HEK293 (cell line): Measurements from ENCODE around the gene MTFP1.

Source experiments
- CTCF ChIA-PET: fragments of 350-600 bp; formaldehyde crosslinking; extraction: SDS; loops from one replicate; lab custom pipeline; 2021; ENCODE audit warnings: antibody characterized with exemption; lab: Yijun Ruan, JAX
- POLR2A ChIA-PET: fragments of 300-600 bp; formaldehyde crosslinking; extraction: SDS; loops from one replicate; lab custom pipeline; 2020; ENCODE audit warnings: antibody characterized with exemption, inconsistent platforms; lab: Yijun Ruan, JAX
- H3K27ac ChIP-seq: fragments of 200-500 bp; sonication (Bioruptor generic); 2 replicates; pipeline ENCODE4 v1.5.1; 2014; ENCODE audit warnings: low read depth, low read length, control low read depth, inconsistent platforms; ENCODE audit errors: extremely low read depth
- H3K36me3 ChIP-seq, 2 experiments: fragments of 200-500 bp in 1 of 2; sonication (Bioruptor generic) in 1 of 2; 1 replicate in 1 of 2; 2 replicates in 1 of 2; pipeline ENCODE4 v1.5.1; 2014 to 2017; ENCODE audit warnings: inconsistent platforms in 2 of 2, low read length in 2 of 2; ENCODE audit not compliant: control insufficient read depth in 2 of 2, insufficient read depth in 1 of 2
- H3K4me1 ChIP-seq: fragments of 200-500 bp; sonication (Bioruptor generic); 2 replicates; pipeline ENCODE4 v1.5.1; 2014; ENCODE audit warnings: mild to moderate bottlenecking, low read length, inconsistent platforms; ENCODE audit not compliant: control insufficient read depth, insufficient read depth
- H3K4me3 ChIP-seq: 2 replicates; pipeline ENCODE4 v1.5.1; 2011; ENCODE audit warnings: low read depth, mild to moderate bottlenecking, control low read depth, low read length, moderate library complexity
- H3K9me3 ChIP-seq: fragments of 200-500 bp; sonication (Bioruptor generic); 2 replicates; pipeline ENCODE4 v1.5.1; 2014; ENCODE audit warnings: low read depth, low read length, inconsistent platforms; ENCODE audit not compliant: control insufficient read depth, insufficient read depth
- BCL11A ChIP-seq: fragments of 450-650 bp; formaldehyde crosslinking; IDR thresholded peaks from 2 replicates; pipeline ENCODE4 v1.5.1; 2016; ENCODE audit warnings: low read depth, missing biosample characterization, missing genetic modification characterization
- CTCF ChIP-seq: fragments of 450-650 bp; formaldehyde crosslinking; IDR thresholded peaks from 2 replicates; pipeline ENCODE4 v1.5.1; 2016; ENCODE audit warnings: missing biosample characterization, missing genetic modification characterization
- KLF10 ChIP-seq: fragments of 450-650 bp; IDR thresholded peaks from 2 replicates; pipeline ENCODE4 v1.5.1; 2018; ENCODE audit warnings: missing biosample characterization, mild to moderate bottlenecking, missing genetic modification characterization
- OVOL3 ChIP-seq: fragments of 450-650 bp; formaldehyde crosslinking; IDR thresholded peaks from 2 replicates; pipeline ENCODE4 v1.5.1; 2016; ENCODE audit warnings: missing biosample characterization, missing genetic modification characterization
- PRDM10 ChIP-seq: fragments of 450-650 bp; formaldehyde crosslinking; IDR thresholded peaks from 2 replicates; pipeline ENCODE4 v1.5.1; 2016; ENCODE audit warnings: missing biosample characterization, missing genetic modification characterization
- SCRT2 ChIP-seq: fragments of 450-650 bp; formaldehyde crosslinking; IDR thresholded peaks from 2 replicates; pipeline ENCODE4 v1.5.1; 2016; ENCODE audit warnings: missing biosample characterization, missing genetic modification characterization
- TRIM28 ChIP-seq: IDR thresholded peaks from 2 replicates; pipeline ENCODE4 v1.6.1; 2011; ENCODE audit warnings: low read length, control low read depth, borderline replicate concordance
- ZBTB21 ChIP-seq: fragments of 450-650 bp; formaldehyde crosslinking; IDR thresholded peaks from 2 replicates; pipeline ENCODE4 v1.5.1; 2017; ENCODE audit warnings: missing biosample characterization, missing genetic modification characterization
- ZBTB48 ChIP-seq: fragments of 450-650 bp; formaldehyde crosslinking; IDR thresholded peaks from 2 replicates; pipeline ENCODE4 v1.5.1; 2016; ENCODE audit warnings: missing biosample characterization, missing genetic modification characterization
- ZEB2 ChIP-seq: fragments of 450-650 bp; formaldehyde crosslinking; IDR thresholded peaks from 2 replicates; pipeline ENCODE4 v1.5.1; 2016; ENCODE audit warnings: missing biosample characterization, missing genetic modification characterization
- ZFHX2 ChIP-seq: fragments of 450-650 bp; formaldehyde crosslinking; conservative IDR thresholded peaks from 2 replicates; pipeline ENCODE4 v1.5.1; 2016; ENCODE audit warnings: missing biosample characterization, missing genetic modification characterization
- ZIC2 ChIP-seq: fragments of 450-650 bp; formaldehyde crosslinking; IDR thresholded peaks from 2 replicates; pipeline ENCODE4 v1.5.1; 2016; ENCODE audit warnings: missing biosample characterization, missing genetic modification characterization
- ZNF132 ChIP-seq: fragments of 450-650 bp; formaldehyde crosslinking; IDR thresholded peaks from 2 replicates; pipeline ENCODE4 v1.5.1; 2017; ENCODE audit warnings: missing biosample characterization, missing genetic modification characterization, borderline replicate concordance
- ZNF16 ChIP-seq: fragments of 450-650 bp; formaldehyde crosslinking; IDR thresholded peaks from 2 replicates; pipeline ENCODE4 v1.5.1; 2016; ENCODE audit warnings: low read depth, missing biosample characterization, missing genetic modification characterization
- ZNF202 ChIP-seq: fragments of 450-650 bp; formaldehyde crosslinking; IDR thresholded peaks from 2 replicates; pipeline ENCODE4 v1.5.1; 2016; ENCODE audit warnings: missing biosample characterization, missing genetic modification characterization, borderline replicate concordance
- ZNF24 ChIP-seq: fragments of 450-650 bp; formaldehyde crosslinking; IDR thresholded peaks from 2 replicates; pipeline ENCODE4 v1.5.1; 2016; ENCODE audit warnings: missing biosample characterization, missing genetic modification characterization
- ZNF548 ChIP-seq: fragments of 450-650 bp; formaldehyde crosslinking; IDR thresholded peaks from 2 replicates; pipeline ENCODE4 v1.5.1; 2016; ENCODE audit warnings: missing biosample characterization, missing genetic modification characterization
- ZNF654 ChIP-seq: fragments of 450-650 bp; formaldehyde crosslinking; IDR thresholded peaks from 2 replicates; pipeline ENCODE4 v1.5.1; 2016; ENCODE audit warnings: low read depth, missing biosample characterization, missing genetic modification characterization
- ZNF660 ChIP-seq: fragments of 450-650 bp; IDR thresholded peaks from 2 replicates; pipeline ENCODE4 v1.5.1; 2018; ENCODE audit warnings: missing biosample characterization, mild to moderate bottlenecking, missing genetic modification characterization
- ZNF76 ChIP-seq: fragments of 450-650 bp; formaldehyde crosslinking; IDR thresholded peaks from 2 replicates; pipeline ENCODE4; 2016; ENCODE audit warnings: low read depth, missing biosample characterization, missing genetic modification characterization, borderline replicate concordance
- ZNF777 ChIP-seq: fragments of 450-650 bp; formaldehyde crosslinking; IDR thresholded peaks from 2 replicates; pipeline ENCODE4 v1.5.1; 2017; ENCODE audit warnings: missing biosample characterization, missing genetic modification characterization, borderline replicate concordance
- ZNF791 ChIP-seq: fragments of 450-650 bp; formaldehyde crosslinking; IDR thresholded peaks from 2 replicates; pipeline ENCODE4 v1.5.1; 2016; ENCODE audit warnings: missing biosample characterization, missing genetic modification characterization
- ZSCAN30 ChIP-seq: fragments of 450-650 bp; IDR thresholded peaks from 2 replicates; pipeline ENCODE4 v1.5.1; 2018; ENCODE audit warnings: missing biosample characterization, mild to moderate bottlenecking, missing genetic modification characterization, moderate library complexity
- ZXDB ChIP-seq: fragments of 450-650 bp; formaldehyde crosslinking; IDR thresholded peaks from 2 replicates; pipeline ENCODE4 v1.5.1; 2016; ENCODE audit warnings: missing biosample characterization, missing genetic modification characterization

Gene MTFP1

DNA sequence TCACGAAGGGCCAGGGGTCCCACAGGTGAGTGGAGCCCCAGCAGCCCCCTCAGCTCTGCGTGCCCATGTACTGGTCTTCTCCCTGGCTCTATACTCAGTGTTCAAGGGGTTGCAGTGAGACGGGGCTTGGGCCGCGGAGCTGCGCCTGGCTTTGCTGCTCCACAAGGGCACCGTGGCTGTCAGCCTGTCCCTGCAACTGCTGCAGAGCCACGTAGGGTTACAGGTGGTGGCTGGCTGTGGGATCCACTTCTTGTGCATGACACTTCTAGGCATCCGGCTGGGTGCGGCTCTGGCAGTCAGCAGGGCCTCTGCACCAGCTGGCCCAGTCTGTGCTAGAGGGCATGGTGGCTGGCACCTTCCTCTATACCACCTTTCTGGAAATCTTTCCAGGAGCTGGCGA lies 14.3 kb downstream of the MTFP1 start:
- Histone ChIP-seq H3K36me3 (no peaks in the 10 kb centered on the region), H3K4me1 (no peaks in the 10 kb centered on the region), H3K27ac (no peak overlapping the region), H3K9me3 (no peaks in the 10 kb centered on the region), H3K4me3 (no peak overlapping the region)
- TF ChIP-seq ZNF132 (tag by site-specific recombination) = no peak
- TF ChIP-seq SCRT2 (tag by site-specific recombination) = 0 out of 2 replicates have a peak, but pooled peaks have one; percentile 28
- POLR2A ChIA-PET = interaction anchor here (0.7 kb wide), 1 partner anchor 514 kb away, joined by 4 read pairs; no protein-coding TSS in a partner anchor
- CTCF ChIA-PET = interaction anchor here (0.7 kb wide), 1 partner anchor 180 kb away, joined by 3 read pairs; no protein-coding TSS in a partner anchor

- no peak overlapping the region for H3K4me3 ChIP-seq
- TF ChIP-seq ZNF791 (tag by site-specific recombination) (no peak), ZBTB48 (tag by site-specific recombination) (no peak), ZEB2 (tag by site-specific recombination) (no peak)
- TF ChIP-seq, all 188 proteins: peak for 0
- Histone ChIP-seq H3K27ac (no peak overlapping the region), H3K4me1 (no peaks in the 10 kb centered on the region), H3K36me3 (no peaks in the 10 kb centered on the region), H3K9me3 (no peaks in the 10 kb centered on the region)
- POLR2A ChIA-PET = interaction anchor here (1.1 kb wide), 1 partner anchor 17 kb away, joined by 3 read pairs; no protein-coding TSS in a partner anchor
- CTCF ChIA-PET = interaction anchor here (0.6 to 6.3 kb wide), 3 partner anchors 44 to 213 kb away, joined by 3 to 59 read pairs (median 3); no protein-coding TSS in a partner anchor
Measured at GRCh38 chr22:30441088-30441487, 15.5 kb downstream of the MTFP1 start.

GRCh38 chr22:30444632-30445437 lies 19.3 kb downstream of the MTFP1 start:
- peak overlapping the region; percentile 10 for H3K4me3 ChIP-seq
- CTCF ChIA-PET = interaction anchor here (0.6 to 6.3 kb wide), 27 partner anchors 8 to 313 kb away, joined by 3 to 59 read pairs (median 6); partner anchors contain the start of genes MTFP1 and SEC14L3
- POLR2A ChIA-PET = interaction anchor here (0.5 to 2.5 kb wide), 4 partner anchors 15 to 114 kb away, joined by 3 to 17 read pairs (median 5); partner anchors contain the start of gene MTFP1
- no peaks in the 10 kb centered on the region for H3K36me3 ChIP-seq
- H3K27ac ChIP-seq = no peak overlapping the region
- H3K4me1 ChIP-seq = no peaks in the 10 kb centered on the region
- no peaks in the 10 kb centered on the region for H3K9me3 ChIP-seq
- no peak for TF ChIP-seq BCL11A (tag by site-specific recombination)
- 0 out of 2 replicates have a peak, but pooled peaks have one; percentile 11 for TF ChIP-seq TRIM28
- no peak for TF ChIP-seq KLF10 (tag by site-specific recombination)
- no peak for TF ChIP-seq ZNF202 (tag by site-specific recombination)
- TF ChIP-seq ZSCAN30 = no peak
- TF ChIP-seq OVOL3 (tag by site-specific recombination) = no peak
- TF ChIP-seq ZNF24 (tag by site-specific recombination) = no peak
- TF ChIP-seq ZBTB48 (tag by site-specific recombination) = 0 out of 2 replicates have a peak, but pooled peaks have one; percentile 26
- TF ChIP-seq ZNF777 (tag by site-specific recombination) = no peak
- peak; percentile 80 for TF ChIP-seq ZNF76
- TF ChIP-seq ZNF654 = peak; percentile 72
- TF ChIP-seq PRDM10 = peak; percentile 95
- peak; percentile 46 for TF ChIP-seq ZNF660 (tag by site-specific recombination)
- TF ChIP-seq ZBTB21 (tag by site-specific recombination) = no peak
- peak; percentile 57 for TF ChIP-seq ZFHX2 (tag by site-specific recombination)
- no peak for TF ChIP-seq ZIC2 (tag by site-specific recombination)
- TF ChIP-seq ZXDB = peak; percentile 42; the same call in 1 of the 2 replicates
- TF ChIP-seq ZNF16 (tag by site-specific recombination) = no peak
- 0 out of 2 replicates have a peak, but pooled peaks have one; percentile 44 for TF ChIP-seq CTCF (tag by site-specific recombination)
- no peak for TF ChIP-seq ZNF548
